K562 (cell line): ENCODE results near the gene SLC7A9. TPM values are rescaled to one million over a fixed set of nuclear protein-coding genes. Genes with fewer than 3 reads are reported as not detected.

Experiments used
- ATAC-seq: fragments of 200-7000 bp; cut with Tn5 transposase; 3 replicates; pipeline ENCODE4 v1.9.1; 2020; ENCODE audit warnings: moderate library complexity
- BruUV-seq: library from RNA; stranded (reverse); fragments of 400-500 nt; replicated peaks from 2 replicates; lab custom pipeline; 2021; lab: Mats Ljungman, UMichigan
- CTCF ChIA-PET: fragments of 300-600 bp; formaldehyde crosslinking; extraction: SDS; loops from one replicate; lab custom pipeline; 2021; ENCODE audit warnings: low intra/inter-chr PET ratio; lab: Yijun Ruan, JAX
- POLR2A ChIA-PET: fragments of 300-600, 350-650 bp; sonication (Branson Sonifier 250); formaldehyde crosslinking; extraction: SDS; loops from one replicate; lab custom pipeline; 2021; ENCODE audit warnings: antibody characterized with exemption, inconsistent platforms; lab: Yijun Ruan, JAX
- DNase-seq, 4 experiments: peaks; one replicate each; pipeline versions ENCODE4 v3.0.0 to v3.0.0-alpha.2; 2011 to 2018; ENCODE audit warnings: low spot score in 3 of 4, mixed read lengths in 3 of 4; ENCODE audit errors: extremely low read depth in 1 of 4
- FAIRE-seq: peaks from 2 replicates; lab custom pipeline; 2011; peaks lifted over from hg19 to GRCh38; lab: Jason Lieb, UNC
- H2AFZ ChIP-seq: 2 replicates; pipeline ENCODE4 v1.6.0; 2011; ENCODE audit warnings: low read depth, low read length, control low read depth, inconsistent platforms
- H3K27ac ChIP-seq: fragments of 200-600 bp; 3 replicates; pipeline ENCODE4 v1.8.0; 2011; ENCODE audit warnings: low read depth, mild to moderate bottlenecking, control low read depth, inconsistent platforms, low read length, moderate library complexity, mixed read lengths; ENCODE audit errors: extremely low read depth
- H3K27me3 ChIP-seq, 2 experiments: fragments of 300-600 bp in 1 of 2; 2 replicates in 1 of 2; 3 replicates in 1 of 2; pipeline versions ENCODE4 v1.6.0 to v1.8.0; 2011; ENCODE audit warnings: inconsistent platforms in 2 of 2, low read length in 2 of 2, mild to moderate bottlenecking in 1 of 2, mixed read lengths in 1 of 2, moderate library complexity in 1 of 2; ENCODE audit not compliant: control insufficient read depth in 2 of 2, insufficient read depth in 2 of 2
- H3K36me3 ChIP-seq: fragments of 300-600 bp; 3 replicates; pipeline ENCODE4 v1.8.0; 2011; ENCODE audit warnings: mild to moderate bottlenecking, low read length, inconsistent platforms; ENCODE audit not compliant: control insufficient read depth, insufficient read depth
- H3K4me1 ChIP-seq, 2 experiments: fragments of 200-600 bp in 1 of 2; replicated peaks in 1 of 2; 2 replicates in 1 of 2; 3 replicates in 1 of 2; pipeline versions ENCODE4 v1.5.1 to v1.8.0; 2011; ENCODE audit warnings: inconsistent platforms in 2 of 2, low read length in 2 of 2, mild to moderate bottlenecking in 1 of 2, mixed read lengths in 1 of 2, moderate library complexity in 1 of 2; ENCODE audit not compliant: control insufficient read depth in 2 of 2, insufficient read depth in 2 of 2
- H3K4me2 ChIP-seq: 2 replicates; pipeline ENCODE4 v1.6.1; 2011; ENCODE audit warnings: low read length, control low read depth, inconsistent platforms, mixed read lengths; ENCODE audit not compliant: insufficient read depth
- H3K4me3 ChIP-seq: fragments of 200-600 bp; sonication (generic), shearing (Covaris generic); 2 replicates; pipeline ENCODE4 v1.5.1; 2016; ENCODE audit warnings: control low read depth, inconsistent platforms
- H3K79me2 ChIP-seq: fragments of 200-600 bp; 3 replicates; pipeline ENCODE4 v1.8.0; 2011; ENCODE audit warnings: low read length, inconsistent platforms; ENCODE audit not compliant: control insufficient read depth, insufficient read depth
- H3K9ac ChIP-seq, 2 experiments: 2 replicates each; pipeline versions ENCODE4 v1.6.0 to v1.6.1; 2011; ENCODE audit warnings: low read depth in 2 of 2, low read length in 2 of 2, control low read depth in 1 of 2, inconsistent platforms in 1 of 2, mild to moderate bottlenecking in 1 of 2, mixed read lengths in 1 of 2; ENCODE audit not compliant: insufficient read depth in 1 of 2
- H3K9me1 ChIP-seq: one replicate; pipeline ENCODE4 v1.6.0; 2011; ENCODE audit warnings: inconsistent platforms, mild to moderate bottlenecking, low read length, moderate library complexity; ENCODE audit not compliant: control insufficient read depth, insufficient read depth
- H3K9me3 ChIP-seq: replicated peaks from 2 replicates; pipeline ENCODE4 v1.5.1; 2011; ENCODE audit warnings: low read depth, low read length, inconsistent platforms; ENCODE audit not compliant: control insufficient read depth, insufficient read depth
- H4K20me1 ChIP-seq: replicated peaks from 2 replicates; pipeline ENCODE4 v1.6.1; 2011; ENCODE audit warnings: low read length, inconsistent platforms, mixed read lengths; ENCODE audit not compliant: control insufficient read depth, insufficient read depth
- DNMT1 ChIP-seq: fragments of 450-650 bp; IDR thresholded peaks from 2 replicates; pipeline ENCODE4 v1.6.1; 2016; ENCODE audit warnings: antibody characterized with exemption, mild to moderate bottlenecking
- ELF1 ChIP-seq: fragments of 200-800 bp; sonication (Bioruptor generic); IDR thresholded peaks from 2 replicates; pipeline ENCODE4 v1.6.1; 2016; ENCODE audit warnings: missing genetic modification characterization, missing compliant biosample characterization
- FOXJ3 ChIP-seq: sonication (generic); formaldehyde crosslinking; IDR thresholded peaks from 2 replicates; pipeline ENCODE4 v1.4.0; 2020; ENCODE audit warnings: mild to moderate bottlenecking, missing genetic modification reagents
- MNT ChIP-seq, 2 experiments: fragments of 450-650 bp; conservative IDR thresholded peaks; 2 replicates each; pipeline ENCODE4 v1.6.1; 2017; ENCODE audit warnings: mild to moderate bottlenecking in 2 of 2, moderate library complexity in 2 of 2
- SMARCA5 ChIP-seq: fragments of 450-650 bp; IDR thresholded peaks from 2 replicates; pipeline ENCODE4 v1.6.1; 2016
- ZNF146 ChIP-seq: IDR thresholded peaks from one replicate; pipeline ENCODE4 v1.6.1; 2018; ENCODE audit warnings: missing compliant biosample characterization; ENCODE audit not compliant: unreplicated experiment
- ZNF644 ChIP-seq: fragments of 200-800 bp; sonication (Bioruptor generic); IDR thresholded peaks from 2 replicates; pipeline ENCODE4 v1.6.1; 2016; ENCODE audit warnings: low read depth, missing genetic modification characterization, missing compliant biosample characterization
- WGBS: fragments of 100-300 bp; shearing (Covaris generic); methylation state at CpG from one replicate; pipeline ENCODE4 v1.1.6; 2016; ENCODE audit warnings: low coverage, mixed read lengths; ENCODE audit not compliant: insufficient coverage; ENCODE audit errors: missing lambda C conversion rate; 5-methylcytosine and 5-hydroxymethylcytosine counted together
- in situ Hi-C: fragments of 300-500 bp; cut with MboI; formaldehyde crosslinking; loops from 4 replicates; pipeline ENCODE4 v1.15.0; 2018; ENCODE audit warnings: inconsistent platforms, mixed read lengths
- intact Hi-C: fragments of 100-400 bp; cut with micrococcal nuclease; formaldehyde crosslinking; loops from 2 replicates; pipeline ENCODE4 v1.14.2; 2022
- polyA plus RNA-seq, 8 experiments: library from polyadenylated mRNA; depleted of rRNA in 4 of 8; stranded (reverse) in 5 of 8; unstranded in 3 of 8; fragments of >200 nt; fragmentation: Nextera tagmentation in 2 of 8; fragmentation: Illumina TruSeq in 1 of 8; extraction: Ambion mirVana in 2 of 8; extraction: Trizol in 1 of 8; gene quantifications; 2 replicates each; pipeline versions ENCODE4 v1.2.1 to v1.2.3, GENCODE V29; 2011 to 2014; ENCODE audit warnings: inconsistent platforms in 1 of 8, missing spikeins in 1 of 8
- total RNA-seq, 7 experiments: library from RNA; depleted of rRNA in 6 of 7; stranded (reverse); fragments of >200 nt in 6 of 7; fragmentation: Illumina TruSeq in 2 of 7; extraction: Trizol in 2 of 7; gene quantifications; 2 replicates each; pipeline versions ENCODE4 v1.2.1 to v1.2.3, GENCODE V29; 2011 to 2021; ENCODE audit warnings: low replicate concordance in 1 of 7

Gene SLC7A9
- total and polyA plus RNA-seq, 9 of the 15 experiments (the other 6 are each of a cell fraction or from before 2014, with no cell fraction given), result not detected

- ChIA-PET CTCF (no interaction called here), POLR2A (interaction anchor here (1.0 kb wide), 1 partner anchor 9 kb away, joined by 3 read pairs; no protein-coding TSS in a partner anchor)
- H2AFZ ChIP-seq, result no peak overlapping the region
- in situ Hi-C loops (no loop called here), intact Hi-C loops (no loop called here)
- FAIRE-seq (no peak), ATAC-seq (peak; percentile 14; the same call in 2 of the 3 replicates), DNase-seq (no peak)
- 0 out of 2 replicates have a peak, but pooled peaks cover 9% of the 10 kb centered on the region for H4K20me1 ChIP-seq
- H3K9me1 ChIP-seq, result no peaks in the 10 kb centered on the region
- no peak for TF ChIP-seq ZNF644 (tag)
- TF ChIP-seq ZNF146 (CRISPR knock-in tag), result no peak
- no peak for TF ChIP-seq SMARCA5
- no peak for TF ChIP-seq DNMT1
- TF ChIP-seq ELF1 (tag), result no peak
- no peak for TF ChIP-seq FOXJ3 (CRISPR knock-in tag)
- no peak for TF ChIP-seq MNT (conservative IDR thresholded peaks at IDR 0.05)
- BruUV-seq, result no TSS peak
- H3K9ac ChIP-seq, result no peak overlapping the region; a peak in 1 of 4 replicates
- H3K4me3 ChIP-seq, result no peak overlapping the region
- WGBS, result 0% methylated on average over 6 of the region's 7 CpGs
- no peaks in the 10 kb centered on the region for H3K79me2 ChIP-seq
- H3K27ac ChIP-seq, result no peak overlapping the region
- H3K36me3 ChIP-seq, result no peaks in the 10 kb centered on the region
- H3K4me2 ChIP-seq, result no peak overlapping the region
- H3K4me1 ChIP-seq, result peaks cover 0 to 16% of the 10 kb centered on the region in 2 experiments; a peak in 1 of 5 replicates
- H3K9me3 ChIP-seq, result no peaks in the 10 kb centered on the region
- H3K27me3 ChIP-seq, result peaks cover 26 to 60% of the 10 kb centered on the region in 2 experiments
Observed at GRCh38 chr19:32866061-32866460, 3.5 kb downstream of the SLC7A9 start.
